ENCODE results near the gene RNLS.

Gene RNLS

DNA sequence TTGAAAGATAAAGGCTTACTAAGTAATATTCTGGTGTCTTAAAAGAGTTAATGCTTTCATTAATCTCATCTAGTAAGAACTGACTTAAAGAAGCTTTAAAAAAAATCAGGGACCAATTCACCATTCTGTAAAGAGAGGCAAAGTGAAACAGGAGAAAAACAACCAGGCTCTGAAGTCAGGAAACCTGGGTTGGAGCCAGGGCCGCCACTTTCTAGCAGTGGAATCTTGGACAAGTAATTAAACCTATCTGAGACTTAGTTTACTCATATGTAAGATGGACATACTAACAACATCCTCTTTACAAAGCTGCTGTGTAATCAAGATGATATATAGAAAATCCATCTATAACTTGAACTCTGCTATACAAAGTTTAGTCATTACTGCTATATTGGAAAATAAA, 154.1 kb downstream of the RNLS start (continued):
- no peak for TF ChIP-seq ZBTB44 (tag by site-specific recombination; IDR thresholded peaks at IDR 0.05)
- no peak for TF ChIP-seq ZNF138 (tag by site-specific recombination; IDR thresholded peaks at IDR 0.05; ENCODE audit: borderline replicate concordance)
- no peak for TF ChIP-seq BCL6B (tag by site-specific recombination; IDR thresholded peaks at IDR 0.05)
- TF ChIP-seq, protein P1, sequence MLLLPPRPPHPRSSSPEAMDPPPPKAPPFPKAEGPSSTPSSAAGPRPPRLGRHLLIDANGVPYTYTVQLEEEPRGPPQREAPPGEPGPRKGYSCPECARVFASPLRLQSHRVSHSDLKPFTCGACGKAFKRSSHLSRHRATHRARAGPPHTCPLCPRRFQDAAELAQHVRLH (tag by site-specific recombination; IDR thresholded peaks at IDR 0.05): no peak
- no peak for TF ChIP-seq ZNF645 (tag by site-specific recombination; IDR thresholded peaks at IDR 0.05)
- no peak for TF ChIP-seq ZNF658 (tag by site-specific recombination; IDR thresholded peaks at IDR 0.05)
- TF ChIP-seq, protein P2, sequence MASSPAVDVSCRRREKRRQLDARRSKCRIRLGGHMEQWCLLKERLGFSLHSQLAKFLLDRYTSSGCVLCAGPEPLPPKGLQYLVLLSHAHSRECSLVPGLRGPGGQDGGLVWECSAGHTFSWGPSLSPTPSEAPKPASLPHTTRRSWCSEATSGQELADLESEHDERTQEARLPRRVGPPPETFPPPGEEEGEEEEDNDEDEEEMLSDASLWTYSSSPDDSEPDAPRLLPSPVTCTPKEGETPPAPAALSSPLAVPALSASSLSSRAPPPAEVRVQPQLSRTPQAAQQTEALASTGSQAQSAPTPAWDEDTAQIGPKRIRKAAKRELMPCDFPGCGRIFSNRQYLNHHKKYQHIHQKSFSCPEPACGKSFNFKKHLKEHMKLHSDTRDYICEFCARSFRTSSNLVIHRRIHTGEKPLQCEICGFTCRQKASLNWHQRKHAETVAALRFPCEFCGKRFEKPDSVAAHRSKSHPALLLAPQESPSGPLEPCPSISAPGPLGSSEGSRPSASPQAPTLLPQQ (tag by site-specific recombination; IDR thresholded peaks at IDR 0.05): no peak
- TF ChIP-seq, protein P3, sequence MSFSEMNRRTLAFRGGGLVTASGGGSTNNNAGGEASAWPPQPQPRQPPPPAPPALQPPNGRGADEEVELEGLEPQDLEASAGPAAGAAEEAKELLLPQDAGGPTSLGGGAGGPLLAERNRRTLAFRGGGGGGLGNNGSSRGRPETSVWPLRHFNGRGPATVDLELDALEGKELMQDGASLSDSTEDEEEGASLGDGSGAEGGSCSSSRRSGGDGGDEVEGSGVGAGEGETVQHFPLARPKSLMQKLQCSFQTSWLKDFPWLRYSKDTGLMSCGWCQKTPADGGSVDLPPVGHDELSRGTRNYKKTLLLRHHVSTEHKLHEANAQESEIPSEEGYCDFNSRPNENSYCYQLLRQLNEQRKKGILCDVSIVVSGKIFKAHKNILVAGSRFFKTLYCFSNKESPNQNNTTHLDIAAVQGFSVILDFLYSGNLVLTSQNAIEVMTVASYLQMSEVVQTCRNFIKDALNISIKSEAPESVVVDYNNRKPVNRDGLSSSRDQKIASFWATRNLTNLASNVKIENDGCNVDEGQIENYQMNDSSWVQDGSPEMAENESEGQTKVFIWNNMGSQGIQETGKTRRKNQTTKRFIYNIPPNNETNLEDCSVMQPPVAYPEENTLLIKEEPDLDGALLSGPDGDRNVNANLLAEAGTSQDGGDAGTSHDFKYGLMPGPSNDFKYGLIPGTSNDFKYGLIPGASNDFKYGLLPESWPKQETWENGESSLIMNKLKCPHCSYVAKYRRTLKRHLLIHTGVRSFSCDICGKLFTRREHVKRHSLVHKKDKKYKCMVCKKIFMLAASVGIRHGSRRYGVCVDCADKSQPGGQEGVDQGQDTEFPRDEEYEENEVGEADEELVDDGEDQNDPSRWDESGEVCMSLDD (tag by site-specific recombination; IDR thresholded peaks at IDR 0.05): no peak
- TF ChIP-seq ZXDB (tag by site-specific recombination; IDR thresholded peaks at IDR 0.05): no peak
- TF ChIP-seq ZNF341 (tag by site-specific recombination; IDR thresholded peaks at IDR 0.05; ENCODE audit: low read depth): no peak

- Histone ChIP-seq H3K9me3 (ENCODE audit: control insufficient read depth, insufficient read depth, low read depth, low read length) (no peaks in the 10 kb centered on the region), H3K27ac (ENCODE audit: extremely low read depth, low read depth, low read length) (no peak overlapping the region), H3K36me3 (ENCODE audit: control insufficient read depth in 2 of 2, insufficient read depth in 1 of 2, low read length in 2 of 2) (no peaks in the 10 kb centered on the region), H3K4me1 (ENCODE audit: control insufficient read depth, insufficient read depth, low read length) (peaks cover 15% of the 10 kb centered on the region), H3K4me3 (ENCODE audit: low read depth, low read length) (no peak overlapping the region)
- ChIA-PET CTCF (interaction anchor here (0.7 kb wide), 1 partner anchor 29 kb away, joined by 3 read pairs; no protein-coding TSS in a partner anchor), POLR2A (no interaction called here)
- TF ChIP-seq KLF7 (tag by site-specific recombination; IDR thresholded peaks at IDR 0.05; ENCODE audit: borderline replicate concordance) (0 out of 2 replicates have a peak, but pooled peaks have one; percentile 43), KLF10 (tag by site-specific recombination; IDR thresholded peaks at IDR 0.05) (no peak), ZNF600 (tag by site-specific recombination; IDR thresholded peaks at IDR 0.05) (no peak), MEIS1 (CRISPR knock-in tag; IDR thresholded peaks at IDR 0.05; ENCODE audit: borderline replicate concordance) (no peak), ZNF785 (tag by site-specific recombination; IDR thresholded peaks at IDR 0.05) (no peak), BCL11A (tag by site-specific recombination; IDR thresholded peaks at IDR 0.05; ENCODE audit: low read depth) (no peak), TCF7L2 (IDR thresholded peaks at IDR 0.05; ENCODE audit: borderline replicate concordance, low read depth, low read length) (0 out of 2 replicates have a peak, but pooled peaks have one; percentile 27), GFI1B (tag by site-specific recombination; IDR thresholded peaks at IDR 0.05) (no peak), ZFHX2 (tag by site-specific recombination; conservative IDR thresholded peaks at IDR 0.05) (no peak), ZNF426 (tag by site-specific recombination; IDR thresholded peaks at IDR 0.05) (no peak), ZNF629 (tag by site-specific recombination; IDR thresholded peaks at IDR 0.05) (no peak), ZSCAN23 (tag by site-specific recombination; IDR thresholded peaks at IDR 0.05) (no peak), ZNF473 (tag by site-specific recombination; IDR thresholded peaks at IDR 0.05) (no peak), ZNF677 (tag by site-specific recombination; IDR thresholded peaks at IDR 0.05) (no peak), OSR2 (tag by site-specific recombination; IDR thresholded peaks at IDR 0.05) (peak; percentile 56)
- TF ChIP-seq, protein P4, sequence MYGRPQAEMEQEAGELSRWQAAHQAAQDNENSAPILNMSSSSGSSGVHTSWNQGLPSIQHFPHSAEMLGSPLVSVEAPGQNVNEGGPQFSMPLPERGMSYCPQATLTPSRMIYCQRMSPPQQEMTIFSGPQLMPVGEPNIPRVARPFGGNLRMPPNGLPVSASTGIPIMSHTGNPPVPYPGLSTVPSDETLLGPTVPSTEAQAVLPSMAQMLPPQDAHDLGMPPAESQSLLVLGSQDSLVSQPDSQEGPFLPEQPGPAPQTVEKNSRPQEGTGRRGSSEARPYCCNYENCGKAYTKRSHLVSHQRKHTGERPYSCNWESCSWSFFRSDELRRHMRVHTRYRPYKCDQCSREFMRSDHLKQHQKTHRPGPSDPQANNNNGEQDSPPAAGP (tag by site-specific recombination; IDR thresholded peaks at IDR 0.05): no peak
- TF ChIP-seq, protein P5, sequence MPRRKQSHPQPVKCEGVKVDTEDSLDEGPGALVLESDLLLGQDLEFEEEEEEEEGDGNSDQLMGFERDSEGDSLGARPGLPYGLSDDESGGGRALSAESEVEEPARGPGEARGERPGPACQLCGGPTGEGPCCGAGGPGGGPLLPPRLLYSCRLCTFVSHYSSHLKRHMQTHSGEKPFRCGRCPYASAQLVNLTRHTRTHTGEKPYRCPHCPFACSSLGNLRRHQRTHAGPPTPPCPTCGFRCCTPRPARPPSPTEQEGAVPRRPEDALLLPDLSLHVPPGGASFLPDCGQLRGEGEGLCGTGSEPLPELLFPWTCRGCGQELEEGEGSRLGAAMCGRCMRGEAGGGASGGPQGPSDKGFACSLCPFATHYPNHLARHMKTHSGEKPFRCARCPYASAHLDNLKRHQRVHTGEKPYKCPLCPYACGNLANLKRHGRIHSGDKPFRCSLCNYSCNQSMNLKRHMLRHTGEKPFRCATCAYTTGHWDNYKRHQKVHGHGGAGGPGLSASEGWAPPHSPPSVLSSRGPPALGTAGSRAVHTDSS (tag by site-specific recombination; IDR thresholded peaks at IDR 0.05): no peak
These were observed 154.7 kb downstream of the RNLS start for GRCh38 chr10:88428442-88428841.
